ENCODE data around the gene CAMK1D. TPM values are rescaled to one million over a fixed set of nuclear protein-coding genes. Genes with fewer than 3 reads are reported as not detected.

CAMK1D gene
- total and polyA plus RNA-seq, 2 donors (not counting 3 experiments of a cell fraction or from before 2014, with no cell fraction given) = 0.37 to 4.2 TPM

- dilution Hi-C loops (cut with MboI; ENCODE audit: extremely low pct_ligation_motif_present, low sequenced_read_pairs) = no loop called here
- Histone ChIP-seq H3K36me3 (ENCODE audit: control insufficient read depth in 2 of 2, extremely low read depth in 1 of 2, insufficient read depth in 2 of 2, low read length in 2 of 2) (no peaks in the 10 kb centered on the region), H4K20me1 (replicated peaks; ENCODE audit: control insufficient read depth, extremely low read depth, insufficient read depth, low read length) (no peaks in the 10 kb centered on the region), H3K9me3 (replicated peaks; ENCODE audit: control insufficient read depth, insufficient read depth, low read length) (no peaks in the 10 kb centered on the region), H3K9me1 (replicated peaks; ENCODE audit: control insufficient read depth, extremely low read depth, insufficient read depth, low read length) (no peaks in the 10 kb centered on the region), H3K9ac (replicated peaks; ENCODE audit: extremely low read depth, insufficient read depth, low read length) (no peak overlapping the region), H3K27me3 (ENCODE audit: control insufficient read depth in 2 of 2, insufficient read depth in 2 of 2, low read length in 2 of 2) (no peaks in the 10 kb centered on the region), H3K27ac (ENCODE audit: insufficient read depth, low read depth, low read length) (no peak overlapping the region), H3K79me2 (ENCODE audit: control insufficient read depth, insufficient read depth, low read length) (no peaks in the 10 kb centered on the region), H2AFZ (ENCODE audit: low read depth, low read length) (no peak overlapping the region), H3K4me2 (ENCODE audit: insufficient read depth, low read length) (no peak overlapping the region), H3K4me1 (ENCODE audit: control insufficient read depth, extremely low read depth, insufficient read depth, low read length) (no peaks in the 10 kb centered on the region), H3K4me3 (replicated peaks in 1 of 3; ENCODE audit: insufficient read depth in 1 of 3, low read depth in 1 of 3, low read length in 3 of 3) (no peak overlapping the region)
- no TSS peak for BruUV-seq (replicated peaks)
- intact Hi-C loops (cut with micrococcal nuclease) = no loop called here
- DNase-seq (ENCODE audit: low read depth, low spot score) (no peak), FAIRE-seq (no peak)
- TF ChIP-seq JUN (IDR thresholded peaks at IDR 0.05; ENCODE audit: borderline replicate concordance, insufficient read depth, insufficient read length, low read depth) (no peak), EZH2 (IDR thresholded peaks at IDR 0.05; ENCODE audit: borderline replicate concordance, low read depth, low read length, severe bottlenecking) (no peak), GATA2 (IDR thresholded peaks at IDR 0.05; ENCODE audit: insufficient read depth, insufficient read length, low read depth, low read length) (no peak), MYC (IDR thresholded peaks at IDR 0.05; ENCODE audit: low read depth, low read length) (no peak), MAX (IDR thresholded peaks at IDR 0.05; ENCODE audit: insufficient read depth, insufficient read length) (no peak), POLR2AphosphoS5 (IDR thresholded peaks at IDR 0.05; ENCODE audit: insufficient read depth, low read depth, low read length) (no peak), FOS (IDR thresholded peaks at IDR 0.05; ENCODE audit: borderline replicate concordance, insufficient read depth, low read length) (no peak), POLR2A (IDR thresholded peaks at IDR 0.05; ENCODE audit: low read depth, low read length) (no peak), CTCF (IDR thresholded peaks at IDR 0.05; ENCODE audit: extremely low read depth in 1 of 2, insufficient read depth in 1 of 2, low read depth in 1 of 2, low read length in 2 of 2) (no peak)
- ChIA-PET POLR2A (no interaction called here), CTCF (interaction anchor here (0.6 kb wide), 1 partner anchor 84 kb away, joined by 5 read pairs; no protein-coding TSS in a partner anchor)
These were observed 34.5 kb upstream of the CAMK1D start for GRCh38 chr10:12314836-12315235.

Measured in endothelial cell of umbilical vein (primary cell).